NCI-H2029 (cell line): ENCODE data around the gene TXLNA.

ENCODE experiments used
- DNase-seq: peaks from one replicate; lab custom pipeline; 2025; lab: John Stamatoyannopoulos, UW

TXLNA gene

GRCh38 chr1:32215629-32216480, 36.4 kb downstream of the TXLNA start:
- DNase-seq, result peak; percentile 75

GRCh38 chr1:32216566-32216965, 37.1 kb downstream of the TXLNA start:
- no peak for DNase-seq

DNA sequence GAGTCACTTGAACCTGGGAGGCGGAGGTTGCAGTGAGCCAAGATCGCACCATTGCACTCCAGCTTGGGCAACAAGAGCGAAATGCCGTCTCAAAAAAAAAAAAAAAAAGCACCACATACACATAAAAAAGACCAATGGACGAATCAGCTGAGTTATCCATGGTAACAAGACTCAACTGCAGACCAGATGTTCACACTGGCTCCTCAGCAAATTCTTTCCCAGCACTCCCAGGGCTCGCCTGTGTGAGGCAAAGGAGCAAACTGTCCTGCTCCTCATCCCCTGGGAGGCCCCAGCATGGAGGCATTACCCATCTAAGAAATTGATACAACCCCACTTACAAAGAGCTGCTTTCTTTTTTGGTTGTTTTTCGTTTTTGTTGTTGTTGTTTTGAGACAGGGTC, 39.5 kb downstream of the TXLNA start:
- DNase-seq, result no peak

- DNase-seq, result no peak
Observed at GRCh38 chr1:32220746-32221580, 41.5 kb downstream of the TXLNA start.

DNA sequence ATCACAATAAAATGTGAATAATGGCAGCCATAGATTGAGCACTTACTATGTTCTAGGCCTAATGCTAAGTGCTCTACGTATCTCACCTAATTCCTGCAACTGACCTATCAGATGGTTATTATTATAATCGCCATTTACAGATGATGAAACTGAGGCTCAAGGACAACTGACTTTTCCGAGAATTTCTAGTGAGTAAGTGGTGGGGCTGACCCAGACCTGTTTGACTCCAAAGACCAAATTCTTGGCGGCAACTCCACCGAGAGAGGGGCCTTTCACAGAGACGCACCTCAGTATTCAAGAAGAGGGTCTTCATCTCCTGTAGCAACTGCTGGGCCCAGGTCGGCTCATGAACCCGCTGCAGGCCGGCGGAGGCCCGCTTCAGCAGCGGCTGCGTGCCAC, 42.1 kb downstream of the TXLNA start:
- DNase-seq, result no peak

DNA sequence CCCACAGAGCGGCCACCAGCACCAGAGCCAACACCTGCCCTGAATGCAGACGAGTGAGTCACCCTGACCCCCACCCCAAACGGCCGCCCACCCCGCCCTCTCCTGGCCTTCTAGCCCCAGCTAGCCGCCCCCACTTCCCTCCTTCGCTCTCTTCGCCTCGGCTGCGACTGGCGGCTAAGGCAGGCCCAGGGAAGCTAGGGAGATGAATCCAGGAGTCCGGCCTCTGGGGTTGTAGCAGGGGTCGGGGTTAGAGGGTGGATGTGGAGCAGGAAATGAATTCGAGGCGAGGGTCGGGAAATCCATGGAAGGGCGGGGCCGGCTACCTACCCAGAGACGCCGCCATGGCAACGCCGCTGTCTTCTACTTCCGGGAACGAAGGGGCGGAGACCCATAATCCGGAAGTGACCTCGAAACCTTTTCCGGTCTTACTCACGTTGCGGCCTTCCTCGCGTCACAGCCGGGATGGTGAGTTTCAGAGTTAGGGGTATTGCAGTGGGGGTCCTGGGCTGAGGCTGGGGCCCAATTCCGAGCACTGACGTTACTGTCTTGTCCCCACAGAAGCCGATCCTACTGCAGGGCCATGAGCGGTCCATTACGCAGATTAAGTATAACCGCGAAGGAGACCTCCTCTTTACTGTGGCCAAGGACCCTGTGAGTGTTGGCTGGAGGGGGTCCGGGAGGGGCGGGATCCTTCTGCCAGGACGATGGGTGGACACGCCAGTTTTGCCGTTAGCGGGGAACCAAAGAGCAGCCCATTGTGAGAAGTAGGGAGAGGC, 42.7 kb downstream of the TXLNA start, which contains the start of the genes EIF3I and TMEM234:
Gene EIF3I, plus strand, starts transcription at position 428 of the 776 bp plus-strand sequence. Its CDS starts 35 bp downstream, at position 463.
Gene TMEM234, minus strand, starts transcription at position 374 of the 776 bp plus-strand sequence. Its CDS starts 31 bp downstream, at position 343.
- DNase-seq, result peak; percentile 90

DNA sequence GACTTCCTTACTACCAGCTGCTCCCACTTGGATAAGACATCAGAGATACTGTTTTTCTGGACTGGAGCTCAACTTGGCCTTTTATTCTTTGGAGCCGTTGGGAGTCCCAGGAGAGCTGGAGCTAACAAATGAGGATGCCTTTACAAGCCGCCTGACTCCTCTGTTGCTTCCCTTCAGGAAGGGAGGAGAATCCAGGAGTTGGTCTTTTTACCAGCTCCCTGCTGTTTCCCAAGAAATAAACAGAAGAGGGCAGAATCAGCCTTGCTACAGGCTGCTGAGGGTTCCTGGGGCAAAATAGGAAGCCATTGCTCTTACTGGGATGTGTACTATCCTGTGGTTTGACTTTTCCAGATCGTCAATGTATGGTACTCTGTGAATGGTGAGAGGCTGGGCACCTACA, 44.2 kb downstream of the TXLNA start:
- DNase-seq, result no peak

- no peak for DNase-seq
Observed at GRCh38 chr1:32224285-32224684, 44.8 kb downstream of the TXLNA start.

DNA sequence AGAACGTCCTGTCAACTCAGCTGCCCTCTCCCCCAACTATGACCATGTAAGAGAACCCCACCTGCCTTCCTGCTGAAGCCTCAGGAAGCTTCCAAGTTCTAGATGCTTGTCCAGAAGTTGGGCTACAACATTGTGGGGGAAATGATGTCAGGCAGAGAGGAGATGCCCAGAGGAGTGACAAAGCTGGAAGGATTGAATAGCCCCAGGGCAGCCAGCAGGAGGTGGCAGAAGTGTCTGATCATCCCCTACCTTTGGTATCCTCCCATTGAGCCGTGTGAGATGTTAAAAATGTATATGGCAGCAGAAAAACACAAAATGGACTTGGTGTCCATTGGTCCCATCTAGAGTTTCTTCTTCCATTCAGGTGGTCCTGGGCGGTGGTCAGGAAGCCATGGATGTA, 49.3 kb downstream of the TXLNA start:
- no peak for DNase-seq

- no peak for DNase-seq
Observed at GRCh38 chr1:32231843-32232432, 52.5 kb downstream of the TXLNA start.

GRCh38 chr1:32232558-32233304, 53.3 kb downstream of the TXLNA start:
- no peak for DNase-seq

DNA sequence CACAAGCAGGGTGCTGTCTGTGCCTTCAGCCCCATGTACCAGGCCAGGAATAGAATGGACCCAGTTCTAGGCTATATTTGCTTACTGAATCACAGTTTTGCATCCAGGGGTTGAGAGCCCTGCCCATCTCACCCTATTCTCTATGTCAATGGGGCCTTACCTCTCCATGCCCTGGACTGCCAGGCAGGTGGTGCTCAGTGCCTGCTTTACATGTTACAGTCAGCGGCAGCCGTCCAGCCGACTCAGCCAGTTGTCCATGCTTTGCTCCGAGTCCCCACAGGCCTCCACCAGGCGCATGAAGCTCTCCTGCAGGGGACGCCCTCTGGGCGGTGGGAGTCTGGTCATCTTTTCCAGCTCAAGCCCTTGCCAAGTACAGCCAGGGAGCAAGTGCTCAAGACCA, 55.3 kb downstream of the TXLNA start:
- no peak for DNase-seq

DNA sequence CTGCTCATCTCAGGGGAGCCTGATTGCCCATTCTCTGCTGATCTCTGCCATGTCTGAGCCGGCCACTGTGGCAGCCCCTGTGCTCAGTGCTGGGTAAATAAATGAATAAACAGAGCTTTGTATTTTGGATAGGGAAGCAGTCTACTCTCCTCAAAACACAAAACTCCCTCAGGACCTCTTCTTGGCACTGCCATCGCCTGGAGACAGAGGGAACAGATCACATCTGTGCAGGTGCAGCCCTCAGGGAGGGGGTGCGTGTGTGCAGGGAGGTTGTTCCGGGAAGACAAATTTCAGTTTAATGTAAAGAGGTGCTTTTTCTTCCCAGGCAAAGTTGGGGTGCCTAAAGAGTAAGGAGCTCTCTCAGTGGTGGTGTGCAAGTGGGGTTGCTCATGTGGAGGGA, 59.9 kb downstream of the TXLNA start:
- peak; percentile 9 for DNase-seq

DNA sequence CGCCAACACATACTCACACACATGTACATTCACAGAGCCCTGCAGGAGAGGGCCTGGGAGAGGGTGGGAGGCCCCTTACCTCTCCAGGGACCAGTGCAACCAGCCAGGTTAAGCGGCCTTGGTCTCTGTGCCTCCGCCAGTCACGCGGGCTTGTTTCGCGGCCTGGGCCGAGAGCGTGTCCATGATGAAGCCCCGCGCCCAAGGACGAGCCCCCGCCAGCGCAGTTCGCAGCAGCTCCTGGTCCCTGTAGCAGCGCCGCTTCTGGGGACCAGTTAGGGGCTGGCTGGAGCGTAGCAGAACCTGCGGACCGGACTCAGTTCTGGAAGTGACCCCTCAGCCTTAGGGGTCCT, 60.3 kb downstream of the TXLNA start:
- DNase-seq, result no peak

GRCh38 chr1:32240140-32240951, 60.9 kb downstream of the TXLNA start:
- peak; percentile 68 for DNase-seq

DNA sequence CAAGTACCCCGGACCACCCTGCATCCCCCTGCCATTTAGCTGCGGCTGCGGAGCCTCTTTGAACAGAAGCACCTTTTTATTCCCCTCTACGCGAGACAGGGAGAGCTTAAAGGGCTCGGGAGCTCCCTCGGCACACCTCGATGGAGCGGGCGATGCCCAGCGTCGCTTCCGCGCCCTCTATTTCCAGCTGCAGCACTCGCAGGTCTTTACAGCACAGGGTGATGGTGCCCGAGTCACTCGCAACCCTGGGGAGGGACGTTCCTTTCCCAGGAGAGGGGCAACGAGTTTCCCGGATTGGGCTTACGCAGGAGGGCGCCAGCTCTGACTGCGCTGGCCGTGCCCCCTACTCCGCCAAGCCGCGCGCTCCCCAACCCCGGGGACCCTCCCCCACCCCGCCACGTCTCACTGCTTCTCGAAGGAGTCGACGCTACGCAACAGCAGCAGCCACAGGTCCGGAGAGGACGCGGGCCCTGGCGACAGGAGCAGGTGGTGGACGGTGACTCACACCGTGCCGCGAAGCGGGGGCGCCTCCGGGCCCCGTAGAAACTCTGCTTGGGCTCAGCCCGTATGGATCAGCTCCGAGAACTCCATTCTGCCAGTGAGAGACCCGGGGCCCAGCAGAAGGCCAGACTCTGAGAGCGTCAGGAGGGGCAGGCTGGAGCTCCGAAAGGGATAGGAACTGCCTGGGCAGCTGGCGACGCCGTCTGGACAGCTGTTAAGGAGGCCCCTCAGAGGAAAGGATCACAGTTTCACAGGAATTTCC, 61.7 kb downstream of the TXLNA start:
- peak; percentile 40 for DNase-seq

DNA sequence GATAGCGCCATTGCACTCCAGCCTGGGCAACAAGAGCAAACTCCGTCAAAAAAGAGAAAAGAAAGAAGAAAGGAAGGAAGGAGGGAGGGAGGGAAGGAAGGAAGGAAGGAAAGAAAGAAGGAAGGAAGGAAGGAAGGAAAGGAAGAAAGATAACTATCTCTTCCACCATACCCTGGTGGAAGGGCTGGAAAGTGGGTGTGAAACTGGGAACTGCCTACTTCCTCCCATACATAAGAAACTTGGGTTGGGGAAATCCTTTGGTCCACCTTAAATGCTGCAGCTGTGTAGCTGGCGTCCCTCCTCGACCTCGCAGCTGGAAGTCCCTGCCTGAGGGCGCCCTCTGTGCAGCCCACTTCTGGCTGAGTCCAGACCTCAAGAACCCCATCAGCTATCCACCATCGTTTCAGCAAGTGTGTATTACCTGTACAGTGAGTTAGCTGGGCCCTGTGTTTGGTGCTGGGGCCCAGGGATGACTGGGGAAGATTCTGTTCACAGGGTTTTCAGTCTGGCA, 62.9 kb downstream of the TXLNA start:
- DNase-seq, result no peak

- no peak for DNase-seq
Observed at GRCh38 chr1:32246888-32247273, 67.4 kb downstream of the TXLNA start, which contains the start of gene FAM167B. TSS of gene FAM167B (plus strand) at chr1:32247222. CDS start at chr1:32247422, 200 bp downstream.

- no peak for DNase-seq
Observed at GRCh38 chr1:32247452-32247851, 68.0 kb downstream of the TXLNA start.
